ENCODE data around the gene UNC13D. TPM values are rescaled to one million over a fixed set of nuclear protein-coding genes. Genes with fewer than 3 reads are reported as not detected.

Gene UNC13D
- total and polyA plus RNA-seq, 2 of the 4 experiments (the other 2 are of a cell fraction), result under 0.01 to 0.31 TPM

GRCh38 chr17:75814900-75815373 is 29.3 kb downstream of the UNC13D start:
- Histone ChIP-seq H3K14ac (replicated peaks; ENCODE audit: low read depth, low read length) (peak overlapping the region; percentile 80), H2AK9ac (replicated peaks; ENCODE audit: low read depth, low read length, poor library complexity) (peak overlapping the region; percentile 97), H3K27me3 (ENCODE audit: control insufficient read depth, insufficient read depth, low read length) (no peaks in the 10 kb centered on the region), H3K4ac (ENCODE audit: low read depth, low read length) (peak overlapping the region; percentile 90), H3K18ac (ENCODE audit: low read depth, low read length) (no peak overlapping the region), H3K4me3 (ENCODE audit: insufficient read depth, low read depth, low read length) (no peak overlapping the region), H2AK5ac (ENCODE audit: low read depth, low read length) (peak overlapping the region; percentile 89), H3K56ac (ENCODE audit: extremely low read depth, insufficient read depth, low read length) (no peak overlapping the region), H4K20me1 (ENCODE audit: insufficient read depth, low read length) (peaks cover 7% of the 10 kb centered on the region; the same call in 1 of the 2 replicates), H4K8ac (ENCODE audit: low read depth in 2 of 2, low read length in 2 of 2) (peak overlapping the region; percentile 8 to 94; a peak in 2 of 4 replicates), H4K91ac (ENCODE audit: insufficient read depth, low read depth, low read length) (peak overlapping the region; percentile 60; the same call in 1 of the 2 replicates), H2BK5ac (ENCODE audit: low read depth, low read length, poor library complexity, severe bottlenecking) (peak overlapping the region; percentile 97), H3K4me2 (ENCODE audit: low read depth, low read length) (no peak overlapping the region), H3K9me3 (ENCODE audit: control insufficient read depth, insufficient read depth, low read length) (no peaks in the 10 kb centered on the region), H3K36me3 (ENCODE audit: control insufficient read depth, insufficient read depth, low read length) (peaks cover 70% of the 10 kb centered on the region), H2BK120ac (ENCODE audit: low read depth, low read length) (peak overlapping the region; percentile 54), H3K79me1 (ENCODE audit: low read depth in 1 of 2, low read length in 2 of 2) (peaks cover 5 to 24% of the 10 kb centered on the region in 2 experiments), H2AFZ (replicated peaks; ENCODE audit: low read length, poor library complexity) (peak overlapping the region; percentile 91), H3K27ac (ENCODE audit: insufficient read depth, low read length) (peak overlapping the region; percentile 82), H2BK15ac (ENCODE audit: low read depth, low read length) (no peak overlapping the region; the same call in 2 of the 3 replicates), H3K4me1 (ENCODE audit: control insufficient read depth, insufficient read depth, low read length) (peaks cover 7% of the 10 kb centered on the region), H4K5ac (ENCODE audit: low read depth, low read length) (peak overlapping the region; percentile 71; the same call in 1 of the 2 replicates), H3K23ac (ENCODE audit: low read depth, low read length) (no peak overlapping the region), H2BK20ac (ENCODE audit: low read depth, low read length) (no peak overlapping the region; the same call in 1 of the 2 replicates), H3K9ac (ENCODE audit: low read depth, low read length) (peak overlapping the region; percentile 57; the same call in 1 of the 2 replicates), H3K9me1 (ENCODE audit: insufficient read depth, low read length) (peaks cover 14% of the 10 kb centered on the region; the same call in 1 of the 2 replicates)
- TF ChIP-seq RFX5 (IDR thresholded peaks at IDR 0.05; ENCODE audit: low read depth, low read length) (no peak), MAZ (IDR thresholded peaks at IDR 0.05; ENCODE audit: borderline replicate concordance, low read depth, low read length) (peak; percentile 77; the same call in 1 of the 2 replicates), FOS (IDR thresholded peaks at IDR 0.05; ENCODE audit: low read depth, low read length) (peak; percentile 48; the same call in 1 of the 2 replicates), RAD21 (IDR thresholded peaks at IDR 0.05; ENCODE audit: low read length) (no peak)
- intact Hi-C loops (cut with micrococcal nuclease), result no loop called here
- ATAC-seq (ENCODE audit: low read depth) (peak; percentile 99), DNase-seq (peak; percentile 79)
- WGBS, 2 experiments (ENCODE audit: extremely low coverage in 2 of 2, insufficient read length in 1 of 2), result 76% methylated on average over 7 of the region's 13 CpGs; no CpG with 5 or more reads in 1 of the 2 experiments
- CTCF ChIA-PET, result interaction anchor here (0.8 to 1.1 kb wide), 2 partner anchors 12 to 19 kb away, joined by 3 to 5 read pairs; no protein-coding TSS in a partner anchor
- no TSS peak for BruUV-seq (replicated peaks)
- in situ Hi-C loops (cut with MboI; ENCODE audit: low sequenced_read_pairs), result no loop called here
- POLR2A ChIA-PET (ENCODE audit: unreplicated experiment), result interaction anchor here (0.6 to 1.0 kb wide), 6 partner anchors 12 to 432 kb away, joined by 3 to 10 read pairs (median 4); partner anchors contain the start of gene WBP2
- dilution Hi-C loops (cut with HindIII; ENCODE audit: low sequenced_read_pairs, unreplicated experiment), result no loop called here

Measured in IMR-90 (cell line).